Bronchial epithelial cell (primary cell): ENCODE measurements around the gene MED7. TPM values are rescaled to one million over a fixed set of nuclear protein-coding genes. Genes with fewer than 3 reads are reported as not detected.

Experiments
- DNase-seq: peaks from one replicate; pipeline ENCODE4 v3.0.0-alpha.2; 2010; ENCODE audit warnings: low read depth
- FAIRE-seq: peaks from 2 replicates; lab custom pipeline; 2011; peaks lifted over from hg19 to GRCh38; lab: Jason Lieb, UNC
- H3K27me3 ChIP-seq: 2 replicates; pipeline ENCODE4 v1.5.1; 2011; ENCODE audit warnings: low read length; ENCODE audit not compliant: control insufficient read depth, insufficient read depth
- H3K36me3 ChIP-seq: 2 replicates; pipeline ENCODE4 v1.5.1; 2011; ENCODE audit warnings: low read length; ENCODE audit not compliant: control insufficient read depth, insufficient read depth
- H3K4me3 ChIP-seq: 2 replicates; pipeline ENCODE4 v1.5.1; 2011; ENCODE audit warnings: mild to moderate bottlenecking, low read depth, low read length, control low read depth
- CTCF ChIP-seq: IDR thresholded peaks from 2 replicates; pipeline ENCODE4 v1.5.1; 2011; ENCODE audit warnings: mild to moderate bottlenecking, moderate library complexity, low read length, control low read depth, inconsistent platforms; ENCODE audit not compliant: insufficient read depth, severe bottlenecking
- total RNA-seq: library from RNA; depleted of rRNA; stranded (reverse); fragments of >200 nt; gene quantifications from 2 replicates; pipeline ENCODE4 v1.2.1, GENCODE V29; 2014

Gene MED7
- total RNA-seq, 1 donor from 2014 or later, result 8.2 TPM

GRCh38 chr5:157108976-157109375, 33.7 kb downstream of the MED7 start, which contains the start of gene HAVCR2:
Gene HAVCR2 (minus strand): TSS chr5:157109044. CDS start chr5:157108983, 61 bp downstream.
- Histone ChIP-seq H3K36me3 (no peaks in the 10 kb centered on the region), H3K4me3 (no peak within 1 kb of the TSS), H3K27me3 (no peaks in the 10 kb centered on the region)
- no peak for TF ChIP-seq CTCF
- no peak for DNase-seq
- FAIRE-seq, result no peak

GRCh38 chr5:157107508-157107907, 35.2 kb downstream of the MED7 start:
- H3K27me3 ChIP-seq, result no peaks in the 10 kb centered on the region
- H3K4me3 ChIP-seq, result no peak overlapping the region
- FAIRE-seq, result no peak
- TF ChIP-seq CTCF, result no peak
- DNase-seq, result no peak
- H3K36me3 ChIP-seq, result no peaks in the 10 kb centered on the region

GRCh38 chr5:157106630-157107461, 35.8 kb downstream of the MED7 start:
- TF ChIP-seq CTCF, result no peak
- H3K4me3 ChIP-seq, result no peak overlapping the region
- FAIRE-seq (no peak), DNase-seq (no peak)
- H3K27me3 ChIP-seq, result no peaks in the 10 kb centered on the region
- no peaks in the 10 kb centered on the region for H3K36me3 ChIP-seq

GRCh38 chr5:157100140-157100679, 42.5 kb downstream of the MED7 start:
- Histone ChIP-seq H3K4me3 (no peak overlapping the region), H3K27me3 (no peaks in the 10 kb centered on the region), H3K36me3 (no peaks in the 10 kb centered on the region)
- DNase-seq (no peak), FAIRE-seq (no peak)
- TF ChIP-seq CTCF, result no peak

GRCh38 chr5:157088342-157088990, 54.2 kb downstream of the MED7 start:
- TF ChIP-seq CTCF, result no peak
- H3K27me3 ChIP-seq, result no peaks in the 10 kb centered on the region
- no peak overlapping the region for H3K4me3 ChIP-seq
- DNase-seq, result no peak
- FAIRE-seq, result no peak
- no peaks in the 10 kb centered on the region for H3K36me3 ChIP-seq

Other genes starting within 250 kb of the MED7 start
- not detected in 2 replicates for gene TIMD4, start 179.6 kb downstream of the MED7 start, total RNA-seq
- not detected in 2 replicates for gene HAVCR1, start 83.7 kb downstream of the MED7 start, total RNA-seq
- 0.38 and 0.53 TPM in 2 replicates for gene HAVCR2, start 33.8 kb downstream of the MED7 start, total RNA-seq
- gene GARIN3, start 23.4 kb upstream of the MED7 start, total RNA-seq, result not detected in 2 replicates
- not detected in 2 replicates for gene ITK, start 38.0 kb upstream of the MED7 start, total RNA-seq
- 3.9 and 8.2 TPM in 2 replicates for gene CYFIP2, start 123.3 kb upstream of the MED7 start, total RNA-seq